Esophagus muscularis mucosa (tissue), 4 donors: ENCODE measurements around the gene SDK1.

Source experiments
- CTCF ChIP-seq, 3 experiments: fragments of 200-600 bp in 2 of 3; fragments of 450-650 bp in 1 of 3; sonication (generic) in 2 of 3; IDR thresholded peaks; one replicate each; pipeline ENCODE4 v1.5.1; 2017 to 2019; ENCODE audit warnings: antibody characterized with exemption in 3 of 3, mild to moderate bottlenecking in 2 of 3, moderate library complexity in 1 of 3
- EP300 ChIP-seq: sonication (generic); formaldehyde crosslinking; IDR thresholded peaks from one replicate; pipeline ENCODE4 v1.6.1; 2017; ENCODE audit warnings: antibody characterized with exemption
- POLR2A ChIP-seq: fragments of 450-650 bp; IDR thresholded peaks from one replicate; pipeline ENCODE4 v1.6.1; 2017; ENCODE audit warnings: antibody characterized with exemption, moderate library complexity, mild to moderate bottlenecking, low read depth
- POLR2AphosphoS5 ChIP-seq, 2 donors: sonication (generic); formaldehyde crosslinking; IDR thresholded peaks; one replicate each; pipeline ENCODE4 v1.6.1; 2017; ENCODE audit warnings: antibody characterized with exemption in 2 of 2

DNA sequence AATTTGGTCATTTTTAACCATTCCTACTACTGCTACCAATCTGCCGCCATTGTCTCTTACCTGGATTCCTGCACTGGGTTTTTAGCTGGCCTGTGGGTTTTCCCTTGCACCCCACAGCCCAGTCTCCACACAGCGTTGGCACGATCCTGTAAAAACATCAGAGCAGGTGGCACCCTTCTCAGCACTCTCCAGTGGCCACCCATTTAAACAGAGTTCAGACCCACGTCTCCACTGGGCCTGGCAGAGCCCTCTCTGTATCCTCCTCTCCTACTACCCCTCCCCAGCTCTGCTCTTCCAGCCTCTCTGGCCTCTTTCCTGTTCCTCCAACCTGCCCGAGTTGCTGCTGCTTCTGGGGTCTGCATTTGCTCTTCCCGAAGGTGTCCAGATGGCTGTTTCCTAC is 259.4 kb downstream of the SDK1 start:
- TF ChIP-seq CTCF (IDR thresholded peaks at IDR 0.05) (no peak), EP300 (no peak), POLR2A (no peak), POLR2AphosphoS5 (IDR thresholded peaks at IDR 0.05) (no peak)
